ENCODE measurements around the gene ASPG. TPM values are rescaled to one million over a fixed set of nuclear protein-coding genes. Genes with fewer than 3 reads are reported as not detected.

The ASPG gene
- polyA plus RNA-seq, 1 donor (not counting 4 experiments of a cell fraction or from before 2014, with no cell fraction given) = 0.10 TPM

DNA sequence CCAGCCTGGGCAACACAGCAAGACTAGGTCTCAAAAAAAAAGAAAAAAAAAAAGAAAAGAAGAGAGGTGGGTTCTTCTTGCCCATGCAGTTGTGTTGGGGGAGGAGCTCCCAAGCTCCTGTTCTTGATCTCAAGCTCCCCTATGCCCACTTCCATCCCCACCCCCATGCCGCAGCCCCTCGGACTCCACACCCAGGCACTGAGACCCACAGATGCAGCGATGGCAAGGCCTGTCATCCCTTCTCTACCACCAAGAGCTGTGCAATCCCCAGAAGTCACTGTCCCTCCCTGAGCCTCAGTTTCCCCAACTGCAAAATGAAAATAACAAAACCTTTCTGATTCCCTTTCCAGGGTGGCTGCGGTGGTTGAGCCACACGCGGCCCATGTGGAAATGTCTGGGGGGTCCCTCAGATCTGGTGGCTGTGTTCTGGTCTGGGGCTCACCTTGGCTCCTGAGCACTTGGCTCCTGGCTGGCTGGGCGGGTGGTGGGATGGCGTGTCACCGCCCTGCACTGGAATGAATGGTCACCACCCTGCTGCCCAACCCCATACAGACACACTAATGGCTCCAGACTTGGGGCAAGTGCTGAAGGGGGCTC, 30.3 kb downstream of the ASPG start:
- Histone ChIP-seq H3K4me1 (ENCODE audit: control insufficient read depth, extremely low read depth, insufficient read depth, low read length) (peaks cover 13% of the 10 kb centered on the region), H3K79me2 (ENCODE audit: control insufficient read depth, insufficient read depth, low read length) (no peaks in the 10 kb centered on the region), H3K4me2 (ENCODE audit: control insufficient read depth, extremely low read depth, insufficient read depth, low read depth, low read length) (peak overlapping the region; percentile 82), H3K36me3 (ENCODE audit: control insufficient read depth in 2 of 2, extremely low read depth in 1 of 2, insufficient read depth in 2 of 2, low read length in 2 of 2) (no peaks in the 10 kb centered on the region), H3K4me3 (ENCODE audit: control insufficient read depth in 2 of 3, extremely low read depth in 1 of 3, insufficient read depth in 2 of 3, low read depth in 1 of 3, low read length in 3 of 3) (peak overlapping the region; percentile 44 to 80 (median 61)), H2AFZ (ENCODE audit: control insufficient read depth, low read length) (no peak overlapping the region), H4K20me1 (ENCODE audit: control insufficient read depth, extremely low read depth, insufficient read depth, low read length) (peaks cover 3% of the 10 kb centered on the region), H3K27me3 (ENCODE audit: control insufficient read depth, extremely low read depth, insufficient read depth, low read length) (peaks cover 29% of the 10 kb centered on the region), H3K9me1 (ENCODE audit: control insufficient read depth, extremely low read depth, insufficient read depth, low read length) (no peaks in the 10 kb centered on the region), H3K9me3 (ENCODE audit: control insufficient read depth, low read depth, low read length) (no peaks in the 10 kb centered on the region), H3K9ac (ENCODE audit: control insufficient read depth, extremely low read depth, insufficient read depth, low read length) (peak overlapping the region; percentile 69), H3K27ac (ENCODE audit: control insufficient read depth, insufficient read depth, low read length) (no peak overlapping the region)
- DNase-seq (ENCODE audit: low read depth, low spot score) (no peak), FAIRE-seq (no peak)
- TF ChIP-seq, protein P1, sequence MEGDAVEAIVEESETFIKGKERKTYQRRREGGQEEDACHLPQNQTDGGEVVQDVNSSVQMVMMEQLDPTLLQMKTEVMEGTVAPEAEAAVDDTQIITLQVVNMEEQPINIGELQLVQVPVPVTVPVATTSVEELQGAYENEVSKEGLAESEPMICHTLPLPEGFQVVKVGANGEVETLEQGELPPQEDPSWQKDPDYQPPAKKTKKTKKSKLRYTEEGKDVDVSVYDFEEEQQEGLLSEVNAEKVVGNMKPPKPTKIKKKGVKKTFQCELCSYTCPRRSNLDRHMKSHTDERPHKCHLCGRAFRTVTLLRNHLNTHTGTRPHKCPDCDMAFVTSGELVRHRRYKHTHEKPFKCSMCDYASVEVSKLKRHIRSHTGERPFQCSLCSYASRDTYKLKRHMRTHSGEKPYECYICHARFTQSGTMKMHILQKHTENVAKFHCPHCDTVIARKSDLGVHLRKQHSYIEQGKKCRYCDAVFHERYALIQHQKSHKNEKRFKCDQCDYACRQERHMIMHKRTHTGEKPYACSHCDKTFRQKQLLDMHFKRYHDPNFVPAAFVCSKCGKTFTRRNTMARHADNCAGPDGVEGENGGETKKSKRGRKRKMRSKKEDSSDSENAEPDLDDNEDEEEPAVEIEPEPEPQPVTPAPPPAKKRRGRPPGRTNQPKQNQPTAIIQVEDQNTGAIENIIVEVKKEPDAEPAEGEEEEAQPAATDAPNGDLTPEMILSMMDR (optimal IDR thresholded peaks at IDR 0.05 in 1 of 3, IDR thresholded peaks at IDR 0.05 in 1 of 3, conservative IDR thresholded peaks at IDR 0.05 in 1 of 3; ENCODE audit: extremely low read depth in 1 of 3, insufficient read depth in 2 of 3, low read length in 3 of 3) = no peak
- no peak for TF ChIP-seq EZH2 (IDR thresholded peaks at IDR 0.05; ENCODE audit: low read length)
- dilution Hi-C loops (cut with MboI; ENCODE audit: extremely low pct_ligation_motif_present, low sequenced_read_pairs) = no loop called here

DNA sequence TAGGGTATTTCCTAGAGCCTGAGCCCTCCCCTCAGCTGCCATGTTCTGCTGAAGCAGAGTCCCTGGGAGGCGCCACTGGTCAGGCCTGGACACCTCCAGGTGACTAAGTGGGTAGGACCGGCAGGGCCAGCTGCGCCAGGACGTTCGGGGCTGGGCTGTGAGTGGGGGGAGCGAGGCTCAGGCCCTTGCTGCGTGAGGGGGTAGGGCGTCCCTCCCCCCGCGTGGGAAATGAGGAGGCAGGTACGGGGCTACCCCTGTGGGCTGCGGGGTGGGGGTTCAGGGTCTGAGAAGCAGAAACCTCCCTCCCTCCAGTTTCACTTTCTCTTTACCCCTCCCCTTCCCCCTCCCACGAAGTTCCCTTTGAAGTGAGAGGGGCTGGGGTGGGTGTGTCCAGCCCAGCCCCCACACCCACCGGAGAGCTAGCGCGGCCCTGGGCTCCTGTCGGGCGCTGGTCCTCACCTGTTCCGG, 30.8 kb downstream of the ASPG start:
- Histone ChIP-seq H3K9me1 (ENCODE audit: control insufficient read depth, extremely low read depth, insufficient read depth, low read length) (no peaks in the 10 kb centered on the region), H3K4me2 (ENCODE audit: control insufficient read depth, extremely low read depth, insufficient read depth, low read depth, low read length) (peak overlapping the region; percentile 82), H3K9me3 (ENCODE audit: control insufficient read depth, low read depth, low read length) (no peaks in the 10 kb centered on the region), H2AFZ (ENCODE audit: control insufficient read depth, low read length) (peak overlapping the region; percentile 56), H3K79me2 (ENCODE audit: control insufficient read depth, insufficient read depth, low read length) (no peaks in the 10 kb centered on the region), H4K20me1 (ENCODE audit: control insufficient read depth, extremely low read depth, insufficient read depth, low read length) (peaks cover 3% of the 10 kb centered on the region), H3K9ac (ENCODE audit: control insufficient read depth, extremely low read depth, insufficient read depth, low read length) (peak overlapping the region; percentile 69), H3K36me3 (ENCODE audit: control insufficient read depth in 2 of 2, extremely low read depth in 1 of 2, insufficient read depth in 2 of 2, low read length in 2 of 2) (no peaks in the 10 kb centered on the region), H3K27ac (ENCODE audit: control insufficient read depth, insufficient read depth, low read length) (peak overlapping the region; percentile 36), H3K4me1 (ENCODE audit: control insufficient read depth, extremely low read depth, insufficient read depth, low read length) (peaks cover 13% of the 10 kb centered on the region), H3K4me3 (ENCODE audit: control insufficient read depth in 2 of 3, extremely low read depth in 1 of 3, insufficient read depth in 2 of 3, low read depth in 1 of 3, low read length in 3 of 3) (peak overlapping the region; percentile 44 to 80 (median 61)), H3K27me3 (ENCODE audit: control insufficient read depth, extremely low read depth, insufficient read depth, low read length) (peaks cover 29% of the 10 kb centered on the region)
- no peak for TF ChIP-seq EZH2 (IDR thresholded peaks at IDR 0.05; ENCODE audit: low read length)
- dilution Hi-C loops (cut with MboI; ENCODE audit: extremely low pct_ligation_motif_present, low sequenced_read_pairs) = no loop called here
- no peak for FAIRE-seq
- no peak for DNase-seq (ENCODE audit: low read depth, low spot score)

Measured in keratinocyte (primary cell).